Stromal cell of bone marrow (primary cell): ENCODE results near the gene CYS1.
"Not testable (repeated sequence)": the region's sequence is repeated elsewhere in the genome, so short reads cannot be mapped to it uniquely, and the experiment has no call there.

Source experiments
- DNase-seq: peaks from one replicate; pipeline ENCODE4 v3.0.0-alpha.2; 2012; ENCODE audit warnings: low read depth

The CYS1 gene

GRCh38 chr2:10029875-10030223 is 50.4 kb downstream of the CYS1 start:
- DNase-seq = no peak

DNA sequence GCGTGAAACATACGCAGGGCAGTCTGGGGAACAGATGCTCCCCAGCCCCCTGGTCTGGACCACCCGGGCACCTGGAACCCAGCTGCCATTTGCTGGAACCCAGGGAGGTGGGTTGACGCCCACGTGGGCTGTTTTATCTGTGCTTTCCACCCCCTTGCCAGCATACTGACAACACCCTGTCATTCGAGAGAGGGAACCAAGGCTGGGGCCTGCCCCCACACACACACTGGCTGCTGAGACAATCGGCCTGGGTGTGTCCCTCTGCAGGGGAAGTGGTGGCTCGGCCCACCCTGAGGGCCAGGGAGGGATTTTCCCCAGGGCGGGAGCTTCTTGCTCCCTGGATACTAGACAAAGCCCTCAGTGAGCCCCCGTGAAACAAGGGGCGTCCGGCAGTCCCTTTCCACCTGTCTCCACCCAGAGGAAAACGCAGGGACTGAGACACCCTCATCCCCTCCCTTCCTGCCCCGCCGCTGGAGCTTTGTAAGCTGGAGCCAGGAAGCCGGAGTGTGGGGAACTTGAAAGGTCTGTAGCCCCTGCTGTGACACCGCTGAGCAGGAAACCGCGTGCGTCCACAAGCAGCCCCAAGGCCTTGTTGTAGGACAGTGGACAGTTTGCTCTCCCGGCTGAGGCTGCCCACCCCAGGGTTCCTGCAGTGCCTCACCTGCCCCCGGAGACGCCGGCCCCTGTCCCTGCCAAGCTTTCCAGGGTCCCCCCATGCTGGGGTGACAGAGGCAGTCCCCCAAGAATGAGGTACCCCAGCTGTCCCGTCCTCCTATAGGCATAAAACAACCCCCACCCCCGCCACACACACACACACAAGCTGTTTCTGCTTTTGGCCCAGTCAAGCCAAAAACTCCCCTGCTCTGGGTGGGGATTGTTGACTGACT is 51.0 kb downstream of the CYS1 start:
- DNase-seq = no peak

DNA sequence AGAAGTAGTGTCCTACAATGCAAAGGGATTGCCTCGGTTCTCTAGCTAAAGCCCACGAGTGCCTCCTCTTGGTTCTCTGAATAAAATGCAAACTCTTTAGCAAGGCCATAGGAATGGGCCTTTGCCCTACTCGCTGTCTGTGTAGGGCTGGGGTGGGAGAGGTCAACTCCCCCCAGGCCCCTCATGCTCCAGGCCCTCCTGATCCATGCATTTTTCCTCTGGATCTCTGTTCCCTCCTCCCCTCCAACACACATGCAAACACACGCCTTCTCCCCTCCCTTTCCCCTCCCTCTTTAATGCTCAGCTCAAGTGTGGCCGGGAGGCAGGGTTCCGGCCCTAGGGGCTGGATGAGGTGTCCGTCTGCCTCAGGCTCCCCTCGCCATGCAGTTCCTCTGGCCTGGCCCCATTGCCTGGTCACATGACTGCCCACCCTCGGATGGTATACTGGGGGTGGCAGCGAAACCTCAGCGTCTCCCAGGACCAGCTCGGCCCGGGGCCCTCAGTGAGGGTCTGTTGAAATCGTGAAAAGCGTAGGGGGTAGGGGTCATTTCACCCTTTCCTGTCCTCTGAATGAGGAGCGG is 51.7 kb downstream of the CYS1 start:
- no peak for DNase-seq

DNA sequence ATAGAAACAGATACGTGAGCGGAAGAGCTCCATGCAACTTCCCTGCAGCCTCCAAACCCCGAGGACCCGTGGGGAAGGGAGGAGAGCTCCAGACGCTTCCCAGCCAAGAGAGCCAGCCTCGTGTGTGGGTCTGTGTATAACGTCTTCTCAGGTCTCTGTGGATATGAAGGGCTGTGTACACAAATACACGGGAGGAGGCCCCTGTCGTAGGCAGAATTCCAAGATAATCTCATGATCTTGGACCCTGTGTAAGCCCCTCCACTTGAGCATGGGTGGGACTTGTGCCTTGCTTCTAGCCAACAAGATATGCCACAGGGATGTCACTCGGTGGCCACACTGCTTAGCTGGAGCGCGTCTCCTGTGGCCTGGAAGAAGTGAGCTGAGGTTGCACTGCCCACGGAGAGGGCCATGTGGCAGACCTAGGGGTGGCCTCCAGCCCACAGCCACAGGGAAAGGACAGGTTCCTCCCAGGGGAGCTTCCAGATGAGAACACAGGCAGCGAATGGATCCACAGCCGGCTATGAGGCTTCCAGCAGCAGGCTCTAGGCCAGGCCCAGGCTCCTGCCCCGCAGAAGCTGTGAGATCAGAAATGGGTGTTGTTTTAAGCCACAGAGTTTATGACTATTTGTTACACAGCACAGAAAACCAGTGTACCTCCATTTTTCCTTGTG is 52.4 kb downstream of the CYS1 start:
- no peak for DNase-seq

- DNase-seq = no peak
Observed at GRCh38 chr2:10026940-10027569, 53.2 kb downstream of the CYS1 start.

- no peak for DNase-seq
Observed at GRCh38 chr2:10022966-10023662, 57.1 kb downstream of the CYS1 start.

GRCh38 chr2:10022445-10022844 is 57.8 kb downstream of the CYS1 start:
- no peak for DNase-seq

GRCh38 chr2:10022041-10022421 is 58.2 kb downstream of the CYS1 start:
- no peak for DNase-seq

DNA sequence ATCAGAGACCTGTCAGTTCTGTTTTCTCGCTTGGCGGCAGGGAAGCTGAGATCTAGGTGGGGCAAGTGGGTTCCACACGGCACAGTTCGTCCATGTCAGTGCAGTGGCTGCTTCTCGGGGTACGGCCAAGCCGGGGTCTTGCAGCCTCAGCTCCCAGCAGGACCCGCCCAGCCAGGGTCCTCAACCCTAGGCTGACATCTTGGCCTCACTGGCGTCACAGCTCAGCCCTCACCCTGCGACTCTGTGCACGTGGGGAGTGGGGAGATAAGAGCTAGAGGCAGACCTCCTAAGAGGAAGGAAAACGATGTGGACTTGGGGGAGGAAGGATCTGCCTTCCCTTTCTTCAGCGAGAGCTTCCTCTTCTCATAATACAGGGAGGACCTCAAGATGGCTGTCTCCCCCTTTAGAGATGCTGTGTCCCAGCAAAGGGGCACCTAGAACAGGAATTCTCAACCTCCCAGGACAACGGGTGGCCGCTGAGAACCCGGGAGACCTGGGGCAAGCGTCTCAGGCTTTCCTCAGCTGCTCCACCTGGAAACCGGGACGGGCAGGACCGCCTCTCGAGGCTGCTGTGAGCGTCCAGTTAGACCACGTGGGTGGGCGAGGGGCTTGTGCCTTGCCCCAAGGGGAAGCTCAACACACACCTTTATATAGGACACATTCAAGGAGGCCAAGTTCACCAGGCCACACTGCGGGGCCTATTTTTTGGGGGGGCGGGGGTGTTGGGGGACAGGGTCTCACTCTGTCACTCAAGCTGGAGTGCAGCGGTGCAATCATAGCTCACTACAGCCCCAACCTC is 60.4 kb downstream of the CYS1 start:
- no peak for DNase-seq

- DNase-seq = no peak
Observed at GRCh38 chr2:10019174-10019573, 61.0 kb downstream of the CYS1 start.

DNA sequence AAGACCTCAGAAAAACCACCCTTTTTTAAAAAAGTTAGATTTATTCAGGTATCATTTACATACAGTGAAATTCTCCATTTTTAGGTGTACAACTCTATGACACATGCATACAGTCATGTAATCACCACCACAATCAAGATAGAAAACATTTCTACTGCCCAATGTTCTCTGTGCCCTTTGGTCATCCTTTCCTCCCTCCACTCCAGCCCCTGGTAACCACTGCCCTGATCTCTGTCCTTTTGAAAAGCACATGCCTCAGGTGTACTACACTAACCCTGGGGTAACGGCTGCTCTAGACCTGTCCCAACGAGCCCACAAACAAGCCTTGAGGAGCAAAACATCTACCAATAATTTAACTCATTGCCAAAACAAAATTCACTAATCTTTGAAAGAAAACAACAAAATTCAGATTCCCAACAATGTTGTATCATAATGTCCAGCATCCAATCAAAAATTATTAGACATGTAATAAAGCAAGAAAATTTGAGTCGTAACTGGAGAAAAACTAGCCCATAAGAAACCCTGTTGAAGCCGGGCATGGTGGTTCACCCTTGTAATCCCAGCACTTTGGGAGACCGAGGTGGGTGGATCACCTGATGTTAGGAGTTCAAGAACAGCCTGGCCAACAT is 62.8 kb downstream of the CYS1 start:
- DNase-seq = no peak

- no peak for DNase-seq
Observed at GRCh38 chr2:10016802-10017258, 63.4 kb downstream of the CYS1 start.

DNA sequence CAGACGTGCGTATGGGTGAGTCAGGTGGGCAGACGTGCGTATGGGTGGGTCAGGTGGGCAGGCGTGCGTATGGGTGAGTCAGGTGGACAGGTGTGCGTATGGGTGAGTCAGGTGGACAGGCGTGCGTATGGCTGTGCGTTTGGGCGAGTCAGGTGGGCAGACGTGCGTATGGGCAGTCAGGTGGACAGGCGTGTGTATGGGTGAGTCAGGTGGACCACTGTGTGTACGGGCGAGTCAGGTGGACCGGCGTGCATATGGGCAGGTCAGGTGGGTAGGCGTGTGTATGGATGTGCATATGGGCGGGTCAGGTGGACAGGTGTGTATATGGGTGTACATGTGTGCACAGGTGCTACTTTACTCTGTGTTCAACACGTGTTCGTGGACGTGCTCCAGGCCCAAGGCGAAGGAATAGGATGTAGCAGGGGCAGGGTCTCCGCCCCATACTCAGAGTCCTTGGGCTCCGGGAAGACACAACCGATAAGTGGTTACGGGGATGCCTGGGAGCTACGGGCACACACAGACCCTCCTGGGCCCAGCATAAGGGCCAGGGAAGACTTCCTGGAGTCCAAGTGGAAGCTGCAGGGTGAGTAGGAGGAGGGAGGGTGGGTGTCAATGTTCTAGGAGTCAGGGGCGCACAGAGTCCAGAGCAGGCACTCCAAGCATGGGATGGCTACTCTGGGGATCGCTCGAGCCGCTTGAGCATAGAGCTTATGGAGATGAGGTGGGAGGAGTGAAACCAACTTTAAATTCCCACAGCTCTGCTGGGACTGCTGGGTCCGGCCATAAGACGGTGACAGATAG is 64.0 kb downstream of the CYS1 start:
- DNase-seq = no peak

DNA sequence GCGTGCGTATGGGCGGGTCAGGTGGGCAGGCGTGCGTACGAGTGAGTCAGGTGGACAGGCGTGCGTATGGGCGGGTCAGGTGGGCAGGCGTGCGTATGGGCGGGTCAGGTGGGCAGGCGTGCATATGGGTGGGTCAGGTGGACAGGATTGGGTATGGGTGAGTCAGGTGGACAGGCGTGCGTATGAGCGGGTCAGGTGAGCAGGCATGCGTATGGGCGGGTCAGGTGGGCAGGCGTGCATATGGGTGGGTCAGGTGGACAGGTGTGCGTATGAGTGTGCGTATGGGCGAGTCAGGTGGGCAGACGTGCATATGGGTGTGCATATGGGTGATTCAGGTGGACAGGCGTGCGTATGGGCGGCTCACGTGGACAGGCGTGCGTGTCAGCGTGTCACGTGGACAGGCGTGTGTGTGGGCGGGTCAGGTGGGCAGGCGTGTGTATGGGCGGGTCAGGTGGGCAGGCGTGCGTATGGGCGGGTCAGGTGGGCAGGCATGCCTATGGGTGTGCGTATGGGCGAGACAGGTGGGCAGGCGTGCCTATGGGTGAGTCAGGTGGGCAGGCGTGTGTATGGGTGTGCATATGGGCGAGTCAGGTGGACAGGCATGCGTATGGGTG is 64.7 kb downstream of the CYS1 start:
- DNase-seq = not testable (repeated sequence)

GRCh38 chr2:10014418-10015190 is 65.6 kb downstream of the CYS1 start:
- DNase-seq = no peak

GRCh38 chr2:10013651-10014417 is 66.4 kb downstream of the CYS1 start:
- DNase-seq = not testable (repeated sequence)

GRCh38 chr2:10012963-10013461 is 67.2 kb downstream of the CYS1 start:
- no peak for DNase-seq
